Lung (tissue), 12 donors: ENCODE data around the gene TMEM245. TPM values are rescaled to one million over a fixed set of nuclear protein-coding genes. Genes with fewer than 3 reads are reported as not detected.

Source experiments
- ATAC-seq: fragments of 200-7000 bp; cut with Tn5 transposase; one replicate; pipeline ENCODE4 v1.9.1; 2020; ENCODE audit warnings: moderate number of reproducible peaks; ENCODE audit not compliant: insufficient read depth, low FRiP score
- DNase-seq, 3 donors: peaks; one replicate each; pipeline ENCODE4 v3.0.0-alpha.2; 2013 to 2017
- H3K27ac ChIP-seq, 2 donors: one replicate each; pipeline ENCODE4 v1.5.1; 2013; ENCODE audit warnings: mild to moderate bottlenecking in 2 of 2, moderate library complexity in 2 of 2, control low read depth in 1 of 2, inconsistent platforms in 1 of 2, low read depth in 1 of 2, low read length in 1 of 2
- H3K27me3 ChIP-seq, 3 donors: one replicate each; pipeline ENCODE4 v1.5.1; 2013; ENCODE audit warnings: low read length in 2 of 3; ENCODE audit not compliant: control insufficient read depth in 3 of 3, insufficient read depth in 3 of 3
- H3K36me3 ChIP-seq, 4 donors: one replicate each; pipeline ENCODE4 v1.5.1; 2013; ENCODE audit warnings: low read length in 4 of 4, mild to moderate bottlenecking in 1 of 4, moderate library complexity in 1 of 4; ENCODE audit not compliant: control insufficient read depth in 4 of 4, insufficient read depth in 4 of 4
- H3K4me1 ChIP-seq, 5 donors: one replicate each; pipeline ENCODE4 v1.5.1; 2013; ENCODE audit warnings: low read length in 5 of 5, mild to moderate bottlenecking in 2 of 5, moderate library complexity in 1 of 5; ENCODE audit not compliant: control insufficient read depth in 5 of 5, insufficient read depth in 5 of 5
- H3K4me3 ChIP-seq: one replicate; pipeline ENCODE4 v1.5.1; 2013; ENCODE audit warnings: mild to moderate bottlenecking, control low read depth, moderate library complexity
- H3K9ac ChIP-seq, 2 donors: one replicate each; pipeline ENCODE4 v1.5.1; 2013; ENCODE audit warnings: low read length in 2 of 2, control low read depth in 1 of 2; ENCODE audit not compliant: insufficient read depth in 1 of 2
- H3K9me3 ChIP-seq, 4 donors: one replicate each; pipeline ENCODE4 v1.5.1; 2013; ENCODE audit warnings: low read length in 3 of 4, mild to moderate bottlenecking in 1 of 4, moderate library complexity in 1 of 4; ENCODE audit not compliant: control insufficient read depth in 4 of 4, insufficient read depth in 3 of 4
- WGBS, 2 donors: extraction: QIAGEN DNeasy Blood & Tissue Kit; methylation state at CpG; one replicate each; pipeline ENCODE4 v1.1.7; 2013; 5-methylcytosine and 5-hydroxymethylcytosine counted together
- polyA plus RNA-seq, 2 donors: library from polyadenylated mRNA; stranded (reverse); fragments of 200-250 nt; gene quantifications; one replicate each; pipeline ENCODE4 v1.2.1, GENCODE V29; 2013
- total RNA-seq, 2 donors: library from RNA; depleted of rRNA in 1 of 2; stranded (reverse); fragments of >200 nt in 1 of 2; gene quantifications; one replicate each; pipeline ENCODE4 v1.2.1, GENCODE V29; 2014 to 2021
- TF ChIP-seq, protein P1 (sequence below): IDR thresholded peaks from 2 replicates; pipeline ENCODE4 v1.5.1; 2012; ENCODE audit warnings: mild to moderate bottlenecking; ENCODE audit errors: control extremely low read depth, extremely low read depth
- donor health status: control.
- donor health status: control.
- donor health status: Bipolar disorder and iron deficiency.
- donor health status: healthy.
- donor health status: DM: yes; HTN: yes; CAD: no.

The TMEM245 gene
- total and polyA plus RNA-seq, 4 donors = 15.0 to 137 (median 42.0) TPM

DNA sequence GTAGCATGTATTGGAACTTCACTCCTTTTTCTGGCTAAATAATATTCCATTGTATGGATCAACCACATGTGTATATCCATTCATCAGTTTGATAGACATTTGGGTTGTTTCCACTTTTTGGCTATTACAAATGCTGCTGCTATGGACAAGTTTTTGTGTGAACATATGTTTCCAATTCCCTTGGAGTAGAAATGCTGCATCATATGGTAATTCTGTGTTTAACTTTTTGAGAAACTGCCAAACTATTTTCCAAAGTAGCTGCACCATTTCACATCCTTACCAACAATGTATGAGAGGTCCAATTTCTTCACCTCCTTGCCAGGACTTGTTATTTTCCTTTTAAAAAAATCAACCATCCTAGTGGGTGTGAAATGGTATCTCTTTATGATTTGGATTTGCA is 38.9 kb upstream of the TMEM245 start:
- no peak overlapping the region for H3K27ac ChIP-seq
- TF ChIP-seq, protein P1, sequence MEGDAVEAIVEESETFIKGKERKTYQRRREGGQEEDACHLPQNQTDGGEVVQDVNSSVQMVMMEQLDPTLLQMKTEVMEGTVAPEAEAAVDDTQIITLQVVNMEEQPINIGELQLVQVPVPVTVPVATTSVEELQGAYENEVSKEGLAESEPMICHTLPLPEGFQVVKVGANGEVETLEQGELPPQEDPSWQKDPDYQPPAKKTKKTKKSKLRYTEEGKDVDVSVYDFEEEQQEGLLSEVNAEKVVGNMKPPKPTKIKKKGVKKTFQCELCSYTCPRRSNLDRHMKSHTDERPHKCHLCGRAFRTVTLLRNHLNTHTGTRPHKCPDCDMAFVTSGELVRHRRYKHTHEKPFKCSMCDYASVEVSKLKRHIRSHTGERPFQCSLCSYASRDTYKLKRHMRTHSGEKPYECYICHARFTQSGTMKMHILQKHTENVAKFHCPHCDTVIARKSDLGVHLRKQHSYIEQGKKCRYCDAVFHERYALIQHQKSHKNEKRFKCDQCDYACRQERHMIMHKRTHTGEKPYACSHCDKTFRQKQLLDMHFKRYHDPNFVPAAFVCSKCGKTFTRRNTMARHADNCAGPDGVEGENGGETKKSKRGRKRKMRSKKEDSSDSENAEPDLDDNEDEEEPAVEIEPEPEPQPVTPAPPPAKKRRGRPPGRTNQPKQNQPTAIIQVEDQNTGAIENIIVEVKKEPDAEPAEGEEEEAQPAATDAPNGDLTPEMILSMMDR = no peak
- DNase-seq = no peak
- ATAC-seq = no peak
- no peaks in the 10 kb centered on the region for H3K27me3 ChIP-seq
- H3K36me3 ChIP-seq = no peaks in the 10 kb centered on the region
- H3K4me1 ChIP-seq = no peaks in the 10 kb centered on the region
- H3K9ac ChIP-seq = no peak overlapping the region
- no peak overlapping the region for H3K4me3 ChIP-seq
- peaks cover 0 to 3% (median 0%) of the 10 kb centered on the region in 4 donors for H3K9me3 ChIP-seq

DNA sequence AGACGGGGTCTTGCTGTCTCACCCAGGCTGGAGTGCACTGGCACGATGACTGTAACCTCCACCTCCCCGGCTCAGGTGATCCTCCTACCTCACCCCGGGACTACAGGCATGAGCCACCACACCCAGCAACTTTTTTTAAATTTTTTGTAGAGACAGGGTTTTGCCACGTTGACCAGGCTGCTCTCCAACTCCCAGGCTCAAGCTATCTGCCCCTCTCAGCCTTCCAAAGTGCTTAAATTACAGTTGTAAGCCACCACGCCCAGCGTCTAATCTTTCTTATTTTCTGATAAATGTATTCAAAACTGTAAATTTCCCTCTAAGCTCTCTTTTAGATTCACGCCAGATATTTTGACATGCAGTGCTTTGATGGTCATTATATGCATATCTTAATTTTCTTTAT is 37.0 kb upstream of the TMEM245 start:
- no peak overlapping the region for H3K27ac ChIP-seq
- H3K4me3 ChIP-seq = no peak overlapping the region
- ATAC-seq = no peak
- no peak for DNase-seq
- WGBS, 2 donors = 77 to 85% methylated on average over 8 of the region's 8 CpGs
- no peaks in the 10 kb centered on the region for H3K4me1 ChIP-seq
- H3K9ac ChIP-seq = no peak overlapping the region
- no peaks in the 10 kb centered on the region for H3K36me3 ChIP-seq
- no peaks in the 10 kb centered on the region for H3K27me3 ChIP-seq
- peaks cover 0 to 3% (median 0%) of the 10 kb centered on the region in 4 donors for H3K9me3 ChIP-seq
- TF ChIP-seq, protein P1 = no peak

DNA sequence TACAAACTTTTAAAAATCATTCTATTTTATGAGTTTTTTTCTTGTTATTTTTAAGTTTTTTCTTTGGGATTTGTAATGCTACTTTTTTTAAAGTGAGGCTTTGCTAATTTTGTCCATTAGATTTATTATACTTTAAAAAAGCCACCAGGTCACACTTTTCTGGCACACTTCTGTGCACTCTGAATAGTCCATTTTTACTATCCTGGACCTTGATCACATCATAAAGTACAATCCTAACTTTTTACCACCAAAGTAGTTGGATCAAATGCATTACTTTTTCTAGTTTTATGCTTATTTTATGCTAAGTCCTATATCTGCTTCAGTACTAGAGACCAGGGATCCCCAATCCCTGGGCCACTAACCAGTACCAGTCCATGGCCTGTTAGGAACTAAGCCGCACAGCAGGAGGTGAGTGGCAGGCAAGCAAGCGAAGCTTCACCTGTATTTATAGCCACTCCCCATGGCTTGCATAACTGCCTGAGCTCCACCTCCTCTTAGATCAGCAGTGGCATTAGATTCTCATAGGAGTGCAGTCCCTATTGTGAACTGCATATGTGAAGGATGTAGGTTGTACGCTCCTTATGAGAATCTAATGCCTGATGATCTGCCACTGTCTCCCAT is 31.3 kb upstream of the TMEM245 start:
- no peaks in the 10 kb centered on the region for H3K27me3 ChIP-seq
- no peak for ATAC-seq

More for the DNA sequence above, 31.3 kb upstream of the TMEM245 start:
- H3K9ac ChIP-seq = no peak overlapping the region
- no peaks in the 10 kb centered on the region for H3K36me3 ChIP-seq
- no peaks in the 10 kb centered on the region for H3K4me1 ChIP-seq
- WGBS, 2 donors = 80 to 98% methylated on average over 3 of the region's 3 CpGs
- no peak for DNase-seq
- H3K9me3 ChIP-seq = peaks cover 0 to 3% (median 0%) of the 10 kb centered on the region in 4 donors
- no peak overlapping the region for H3K27ac ChIP-seq
- TF ChIP-seq, protein P1 = no peak
- H3K4me3 ChIP-seq = no peak overlapping the region
